ENCODE data around the gene TAF6.

Gene TAF6

GRCh38 chr7:100091411-100092181, 27.6 kb downstream of the TAF6 start:
- FAIRE-seq, result no peak

DNA sequence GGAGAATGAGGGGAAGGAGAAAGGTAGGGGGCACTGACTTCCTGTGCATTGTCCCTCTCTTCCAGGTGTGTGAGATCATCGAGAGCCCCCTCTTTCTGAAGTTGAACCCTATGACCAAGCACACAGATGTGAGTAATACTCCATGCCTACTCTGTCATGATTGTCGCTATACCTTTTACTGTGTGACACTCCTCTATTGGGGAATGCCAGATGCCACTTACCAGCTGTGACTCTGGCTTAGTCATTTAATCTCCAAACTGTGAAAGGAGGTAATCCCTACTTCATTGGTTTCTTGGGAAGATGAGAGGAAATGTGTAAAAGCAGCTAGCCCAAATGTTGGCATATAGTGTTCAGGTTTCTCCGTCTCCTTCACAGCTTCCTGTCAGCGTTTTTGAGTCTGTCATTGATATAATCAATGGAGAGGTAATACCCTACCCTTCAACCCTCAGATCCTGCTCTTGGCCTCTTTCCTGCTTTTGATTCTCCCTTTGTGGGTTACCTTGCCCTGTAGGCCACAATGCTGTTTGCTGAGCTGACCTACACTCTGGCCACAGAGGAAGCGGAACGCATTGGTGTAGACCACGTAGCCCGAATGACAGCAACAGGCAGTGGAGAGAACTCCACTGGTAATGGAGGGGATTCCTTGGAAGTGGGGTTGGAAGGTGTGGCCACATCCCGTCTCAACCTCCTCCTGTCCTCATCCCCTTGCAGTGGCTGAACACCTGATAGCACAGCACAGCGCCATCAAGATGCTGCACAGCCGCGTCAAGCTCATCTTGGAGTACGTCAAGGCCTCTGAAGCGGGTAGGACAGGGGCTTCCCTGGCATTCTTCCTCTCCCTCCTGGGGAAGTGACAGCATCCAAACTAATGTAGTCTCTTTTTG, 28.4 kb downstream of the TAF6 start:
- FAIRE-seq, result no peak

GRCh38 chr7:100089458-100090196, 29.5 kb downstream of the TAF6 start:
- FAIRE-seq, result no peak

DNA sequence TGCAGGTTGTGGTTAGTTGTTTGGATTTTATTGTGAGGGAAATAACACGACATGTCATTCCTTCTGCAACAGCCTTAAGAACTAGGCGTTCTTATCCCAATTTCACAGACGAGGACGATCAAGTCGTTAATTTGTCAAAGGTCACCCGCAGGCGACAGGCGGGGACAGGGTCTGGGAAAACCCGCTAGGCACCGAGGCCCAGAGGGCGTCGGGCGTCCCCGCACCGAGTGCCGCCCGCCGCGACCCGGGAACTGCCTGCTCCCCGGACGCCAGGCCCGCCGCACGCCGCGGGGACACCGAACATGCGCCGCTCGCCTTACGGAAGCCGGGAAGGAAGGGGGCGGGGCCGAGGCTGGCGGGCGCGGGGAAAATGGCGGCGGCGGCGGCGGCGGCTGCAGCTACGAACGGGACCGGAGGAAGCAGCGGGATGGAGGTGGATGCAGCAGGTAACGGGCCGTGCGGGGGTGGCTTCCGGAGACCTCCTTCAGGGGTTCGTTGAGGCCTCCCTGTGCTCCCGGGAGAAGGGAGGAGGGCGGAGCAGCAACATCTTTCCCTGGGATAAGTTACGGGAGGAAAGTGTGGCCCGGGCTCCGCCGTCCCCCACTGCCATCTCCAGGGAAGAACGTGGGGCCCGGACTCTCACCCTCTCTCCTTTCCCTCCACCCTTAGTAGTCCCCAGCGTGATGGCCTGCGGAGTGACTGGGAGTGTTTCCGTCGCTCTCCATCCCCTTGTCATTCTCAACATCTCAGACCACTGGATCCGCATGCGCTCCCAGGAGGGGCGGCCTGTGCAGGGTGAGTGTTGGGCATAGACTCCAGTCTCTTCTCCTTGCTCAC, 30.3 kb downstream of the TAF6 start, which contains the start of gene COPS6:
TSS of gene COPS6 (plus strand) at position 349 of the 837 bp plus-strand sequence. CDS start at position 371, 22 bp downstream.
- no peak for FAIRE-seq

DNA sequence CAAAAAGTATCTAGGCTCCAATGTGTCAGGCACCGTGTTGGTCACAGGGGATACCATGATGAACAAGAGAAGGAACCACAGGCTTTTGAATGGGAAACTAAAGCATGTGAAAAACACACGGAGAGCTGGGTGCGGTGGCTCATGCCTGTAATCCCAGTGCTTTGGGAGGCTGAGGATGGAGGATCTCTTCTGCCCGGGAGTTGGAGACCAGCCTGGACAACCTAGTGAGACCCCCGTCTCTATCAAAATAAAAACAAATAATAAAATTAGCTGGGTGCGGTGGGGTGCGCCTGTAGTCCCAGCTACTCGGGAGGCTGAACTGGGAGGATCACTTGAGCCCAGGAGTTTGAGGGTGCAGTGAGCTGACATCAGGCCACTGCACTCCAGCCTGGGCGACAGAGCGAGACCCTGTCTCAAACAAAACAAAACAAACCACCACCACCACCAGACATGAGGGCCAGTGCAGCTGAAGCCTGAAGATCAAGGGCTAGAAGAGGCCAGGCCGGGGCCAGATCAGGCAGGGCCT, 31.0 kb downstream of the TAF6 start:
- no peak for FAIRE-seq

- FAIRE-seq, result no peak
These were observed 32.0 kb downstream of the TAF6 start for GRCh38 chr7:100087055-100087750.

DNA sequence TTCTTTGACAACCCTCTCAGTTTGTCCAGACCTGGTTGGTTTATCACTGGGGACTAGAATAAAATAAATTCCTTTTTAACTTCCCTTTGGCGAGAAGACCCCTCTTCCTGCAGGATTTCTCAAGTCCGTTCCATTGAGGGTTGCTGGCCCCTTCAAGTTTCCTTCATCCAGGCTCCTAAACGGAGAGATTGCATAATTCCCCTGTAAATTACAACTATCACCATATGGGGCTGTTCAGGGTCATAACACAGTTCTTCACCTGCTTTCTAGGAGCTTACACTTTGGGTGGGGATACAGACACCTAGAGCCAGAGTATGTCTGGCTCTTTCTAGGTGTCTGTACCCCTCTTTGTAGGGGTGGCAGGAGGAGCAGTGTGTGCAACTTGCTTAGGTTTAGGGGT, 33.6 kb downstream of the TAF6 start:
- no peak for FAIRE-seq

GRCh38 chr7:100082978-100083377, 36.2 kb downstream of the TAF6 start:
- FAIRE-seq, result no peak

DNA sequence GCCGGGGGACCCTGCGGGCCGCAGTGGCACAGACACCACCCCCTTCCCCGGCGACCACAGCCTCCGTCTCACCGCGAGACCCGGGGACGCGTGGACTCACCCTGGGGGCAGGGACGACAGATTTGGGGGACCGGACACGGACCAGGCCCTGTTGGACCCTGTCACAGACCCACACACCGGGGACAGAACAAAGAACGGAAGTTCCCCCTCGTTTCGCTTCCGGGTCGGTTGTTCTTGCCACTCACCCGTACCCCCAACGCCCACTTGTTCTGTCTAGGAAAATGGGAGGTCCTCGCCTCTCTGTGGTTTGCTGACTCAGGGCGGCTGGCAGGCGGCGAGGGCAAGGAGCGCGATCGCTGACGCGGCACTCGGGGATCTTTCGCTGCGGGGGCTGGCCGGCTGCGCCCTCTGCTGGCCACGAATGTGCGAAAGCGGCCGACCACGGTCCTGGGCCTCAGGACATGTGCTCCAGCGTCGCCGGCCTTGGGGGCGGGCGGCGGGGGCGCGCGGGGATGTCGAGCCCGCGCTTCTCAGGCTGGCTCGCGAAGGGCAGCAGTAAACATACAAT, 37.5 kb downstream of the TAF6 start, which contains the start of gene ZNF3:
TSS of gene ZNF3 (minus strand) at position 189 of the 568 bp plus-strand sequence. CDS start 4,366 bp downstream, outside the sequence.
- peak; percentile 43 for FAIRE-seq

DNA sequence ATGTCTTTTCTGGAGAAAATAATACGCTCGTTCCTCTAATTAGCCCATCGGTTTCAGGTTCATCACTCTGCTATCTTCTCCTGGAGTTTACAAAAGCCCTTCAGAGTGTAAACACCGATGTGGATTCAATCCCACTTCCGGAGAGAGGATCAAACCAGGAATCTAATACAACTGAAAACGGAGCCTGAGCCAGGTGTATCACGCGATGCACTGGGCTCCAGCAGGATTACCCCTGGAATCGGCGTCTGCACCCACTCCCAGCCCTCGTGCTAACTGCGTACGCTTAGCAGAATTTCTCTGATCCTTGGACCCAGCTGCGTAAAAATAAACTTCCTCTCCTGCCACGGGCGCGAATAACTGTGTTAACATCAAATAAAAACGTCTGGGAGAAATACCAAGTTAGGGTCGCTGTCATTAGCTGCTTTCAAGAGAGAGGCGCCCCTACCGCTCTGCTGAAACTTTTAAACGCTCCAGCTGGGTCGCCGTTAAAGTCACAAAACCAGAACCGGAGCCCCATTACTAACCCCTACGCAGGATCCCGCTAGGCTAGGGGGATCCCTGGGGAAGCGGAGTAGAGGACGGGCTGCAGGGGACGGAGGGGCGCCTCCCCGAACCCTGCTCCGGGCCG, 38.1 kb downstream of the TAF6 start:
- FAIRE-seq, result no peak

- FAIRE-seq, result no peak
These were observed 40.1 kb downstream of the TAF6 start for GRCh38 chr7:100079024-100079560.

- no peak for FAIRE-seq
These were observed 42.0 kb downstream of the TAF6 start for GRCh38 chr7:100077205-100077604.

GRCh38 chr7:100075418-100075817, 43.7 kb downstream of the TAF6 start:
- FAIRE-seq, result no peak

- FAIRE-seq, result no peak
These were observed 44.3 kb downstream of the TAF6 start for GRCh38 chr7:100074841-100075240.

GRCh38 chr7:100072462-100072861, 46.7 kb downstream of the TAF6 start:
- no peak for FAIRE-seq

DNA sequence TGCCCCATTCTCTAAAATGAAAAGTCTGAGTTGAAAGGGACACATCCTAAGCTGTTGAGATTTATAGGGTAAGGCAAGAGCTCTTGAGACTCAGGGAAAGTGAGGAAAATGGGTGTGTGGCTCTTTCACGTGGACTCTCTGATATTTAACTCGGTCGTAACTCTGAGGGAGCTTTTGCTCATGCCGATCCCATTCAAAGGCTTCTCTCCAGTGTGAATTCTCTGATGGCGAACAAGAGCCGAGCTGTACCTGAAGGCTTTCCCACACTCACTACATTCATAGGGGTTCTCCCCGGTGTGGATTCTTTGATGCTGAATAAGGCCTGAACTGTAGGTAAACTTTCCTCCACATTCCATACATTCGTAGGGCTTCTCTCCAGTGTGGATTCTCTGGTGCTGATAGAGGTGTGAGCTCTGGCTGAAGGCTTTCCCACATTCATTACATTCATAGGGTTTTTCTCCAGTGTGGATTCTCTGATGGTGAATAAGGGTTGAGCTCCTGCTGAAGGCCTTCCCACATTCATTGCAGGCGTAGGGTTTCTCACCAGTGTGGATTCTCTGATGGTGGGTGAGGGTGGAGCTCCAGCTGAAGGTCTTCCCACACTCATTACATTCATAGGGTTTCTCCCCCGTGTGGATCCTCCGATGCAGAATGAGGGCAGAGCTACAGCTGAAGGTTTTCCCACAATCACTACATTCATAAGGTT, 48.0 kb downstream of the TAF6 start:
- FAIRE-seq, result no peak

DNA sequence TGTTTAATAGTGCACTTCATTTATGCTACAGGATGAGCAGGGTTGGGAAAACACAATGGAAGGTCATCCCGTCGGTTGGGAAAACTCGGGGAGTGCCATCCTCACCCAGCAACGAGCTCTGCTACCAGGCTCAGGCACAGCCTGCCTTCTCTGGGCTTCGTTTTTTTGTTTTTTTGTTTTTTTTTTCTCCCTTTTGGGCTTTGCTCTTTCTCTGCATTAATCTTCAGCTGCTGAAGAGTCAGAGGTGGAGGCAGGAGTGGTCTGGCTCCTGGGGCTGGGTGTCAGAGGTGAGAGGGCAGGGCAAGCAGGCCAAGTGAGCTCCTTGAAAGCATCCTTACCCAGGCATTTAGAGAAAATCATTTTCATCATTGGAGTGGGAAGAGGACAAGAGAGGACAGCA, 49.2 kb downstream of the TAF6 start:
- no peak for FAIRE-seq

DNA sequence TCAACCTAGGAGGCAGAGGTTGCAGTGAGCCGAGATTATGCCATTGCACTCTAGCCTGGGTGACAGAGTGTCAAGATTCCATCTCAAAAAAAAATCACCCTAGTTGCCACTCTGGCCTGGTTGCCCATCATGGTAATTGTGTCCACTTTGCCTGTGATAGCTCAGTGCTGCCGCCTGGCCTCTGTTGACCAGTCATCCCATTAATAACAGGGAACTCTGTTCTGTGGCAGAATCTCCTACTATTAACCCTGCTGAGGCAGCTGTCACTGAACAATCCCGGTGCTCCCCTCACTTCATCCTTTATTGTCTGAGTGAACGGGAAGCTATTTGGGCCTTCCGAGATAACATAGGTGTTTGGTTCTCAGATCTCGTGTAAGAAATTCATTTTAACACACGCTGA, 52.2 kb downstream of the TAF6 start:
- no peak for FAIRE-seq

GRCh38 chr7:100065452-100066186, 53.5 kb downstream of the TAF6 start:
- FAIRE-seq, result no peak
